RPMI7951 (cell line): ENCODE results near the gene GPRASP3. TPM values are rescaled to one million over a fixed set of nuclear protein-coding genes. Genes with fewer than 3 reads are reported as not detected.

Experiments
- DNase-seq: peaks from one replicate; pipeline ENCODE4 v3.0.0-alpha.2; 2012; ENCODE audit warnings: low read depth
- total RNA-seq: library from RNA; depleted of rRNA; stranded (reverse); fragments of >200 nt; shearing (Covaris generic); gene quantifications from 2 replicates; pipeline ENCODE4 v1.2.3, GENCODE V29; 2014; rRNA removed

The GPRASP3 gene
- total RNA-seq, 1 experiment from 2014 or later: 1.2 TPM

GRCh38 chrX:102745857-102746584 is 25.5 kb downstream of the GPRASP3 start:
- peak; percentile 16 for DNase-seq

GRCh38 chrX:102765217-102765616 is 44.7 kb downstream of the GPRASP3 start:
- DNase-seq: peak; percentile 82

- peak; percentile 63 for DNase-seq
These were observed 45.3 kb downstream of the GPRASP3 start for GRCh38 chrX:102765809-102766208.

- DNase-seq: no peak
These were observed 46.7 kb downstream of the GPRASP3 start for GRCh38 chrX:102767287-102767686.

- DNase-seq: peak; percentile 82
These were observed 48.6 kb downstream of the GPRASP3 start for GRCh38 chrX:102768987-102769761.

Other genes starting within 250 kb of the GPRASP3 start
- gene TCP11X2, start 248.9 kb upstream of the GPRASP3 start, total RNA-seq: not detected in 2 replicates
- gene TMSB15A, start 204.0 kb upstream of the GPRASP3 start, total RNA-seq: 27.1 and 39.8 TPM in 2 replicates
- gene ARMCX5, start 121.2 kb upstream of the GPRASP3 start, total RNA-seq: 9.1 and 12.1 TPM in 2 replicates
- 0.20 and 0.36 TPM in 2 replicates for gene GPRASP1, start 69.3 kb upstream of the GPRASP3 start, total RNA-seq
- gene GPRASP2, start 8.3 kb upstream of the GPRASP3 start, total RNA-seq: 6.2 and 6.6 TPM in 2 replicates
- 0.49 TPM in 1 of 2 replicates, not detected in the other for gene RAB40AL, start 216.5 kb downstream of the GPRASP3 start, total RNA-seq